ENCODE measurements around the gene ACSF3.

Gene ACSF3

GRCh38 chr16:89096042-89096717, 2.5 kb downstream of the ACSF3 start:
- no peak for DNase-seq

- DNase-seq = no peak
Observed at GRCh38 chr16:89096768-89097391, 3.2 kb downstream of the ACSF3 start.

GRCh38 chr16:89097392-89097772, 3.7 kb downstream of the ACSF3 start:
- DNase-seq = no peak

GRCh38 chr16:89098767-89099430, 5.2 kb downstream of the ACSF3 start:
- DNase-seq = no peak

GRCh38 chr16:89099905-89100304, 6.3 kb downstream of the ACSF3 start:
- DNase-seq = no peak

- DNase-seq = no peak
Observed at GRCh38 chr16:89100601-89101302, 7.1 kb downstream of the ACSF3 start.

- DNase-seq = no peak
Observed at GRCh38 chr16:89101303-89102040, 7.8 kb downstream of the ACSF3 start.

GRCh38 chr16:89102041-89102471, 8.4 kb downstream of the ACSF3 start:
- no peak for DNase-seq

- no peak for DNase-seq
Observed at GRCh38 chr16:89102481-89103073, 8.9 kb downstream of the ACSF3 start.

- no peak for DNase-seq
Observed at GRCh38 chr16:89103156-89103555, 9.5 kb downstream of the ACSF3 start.

- no peak for DNase-seq
Observed at GRCh38 chr16:89103781-89104180, 10.1 kb downstream of the ACSF3 start.

- no peak for DNase-seq
Observed at GRCh38 chr16:89104303-89104702, 10.7 kb downstream of the ACSF3 start.

- DNase-seq = no peak
Observed at GRCh38 chr16:89104930-89105571, 11.4 kb downstream of the ACSF3 start.

GRCh38 chr16:89105599-89106151, 12.0 kb downstream of the ACSF3 start:
- DNase-seq = no peak

- no peak for DNase-seq
Observed at GRCh38 chr16:89106533-89107202, 13.0 kb downstream of the ACSF3 start.

GRCh38 chr16:89107203-89107582, 13.5 kb downstream of the ACSF3 start:
- DNase-seq = no peak

- DNase-seq = no peak
Observed at GRCh38 chr16:89108416-89108815, 14.8 kb downstream of the ACSF3 start.

GRCh38 chr16:89110641-89111040, 17.0 kb downstream of the ACSF3 start:
- DNase-seq = no peak

- no peak for DNase-seq
Observed at GRCh38 chr16:89111263-89111662, 17.6 kb downstream of the ACSF3 start.

- DNase-seq = no peak
Observed at GRCh38 chr16:89112377-89113151, 18.9 kb downstream of the ACSF3 start.
